AG09319 (cell line): ENCODE measurements around the gene CNOT8.

ENCODE experiments used
- DNase-seq: peaks from one replicate; pipeline ENCODE4 v3.0.0-alpha.2; 2010; ENCODE audit warnings: low read depth; ENCODE audit errors: extremely low read depth
- TF ChIP-seq, protein P1 (sequence below): IDR thresholded peaks from 2 replicates; pipeline ENCODE4 v1.5.1; 2011; ENCODE audit warnings: low read depth, mild to moderate bottlenecking, inconsistent platforms, low read length, moderate library complexity

CNOT8 gene

DNA sequence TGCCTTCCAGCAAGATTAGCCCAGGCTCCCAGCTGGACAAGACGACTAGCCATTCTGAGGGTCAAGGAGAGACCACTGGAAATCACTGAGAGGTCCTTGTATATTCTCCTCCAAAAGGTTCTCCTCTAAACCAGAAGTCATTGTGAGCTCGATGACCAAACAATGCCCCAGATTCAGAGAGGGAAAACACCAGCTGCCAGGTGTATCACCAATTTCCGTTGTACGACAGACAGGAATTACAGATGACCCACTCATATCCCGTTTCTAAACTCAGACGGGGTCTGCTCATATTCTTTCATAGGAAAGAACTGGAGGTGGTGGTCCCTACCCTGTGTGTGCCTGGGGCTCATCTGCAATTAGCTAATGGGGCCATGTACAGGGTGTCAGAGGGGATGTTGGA, 22.2 kb upstream of the CNOT8 start:
- TF ChIP-seq, protein P1, sequence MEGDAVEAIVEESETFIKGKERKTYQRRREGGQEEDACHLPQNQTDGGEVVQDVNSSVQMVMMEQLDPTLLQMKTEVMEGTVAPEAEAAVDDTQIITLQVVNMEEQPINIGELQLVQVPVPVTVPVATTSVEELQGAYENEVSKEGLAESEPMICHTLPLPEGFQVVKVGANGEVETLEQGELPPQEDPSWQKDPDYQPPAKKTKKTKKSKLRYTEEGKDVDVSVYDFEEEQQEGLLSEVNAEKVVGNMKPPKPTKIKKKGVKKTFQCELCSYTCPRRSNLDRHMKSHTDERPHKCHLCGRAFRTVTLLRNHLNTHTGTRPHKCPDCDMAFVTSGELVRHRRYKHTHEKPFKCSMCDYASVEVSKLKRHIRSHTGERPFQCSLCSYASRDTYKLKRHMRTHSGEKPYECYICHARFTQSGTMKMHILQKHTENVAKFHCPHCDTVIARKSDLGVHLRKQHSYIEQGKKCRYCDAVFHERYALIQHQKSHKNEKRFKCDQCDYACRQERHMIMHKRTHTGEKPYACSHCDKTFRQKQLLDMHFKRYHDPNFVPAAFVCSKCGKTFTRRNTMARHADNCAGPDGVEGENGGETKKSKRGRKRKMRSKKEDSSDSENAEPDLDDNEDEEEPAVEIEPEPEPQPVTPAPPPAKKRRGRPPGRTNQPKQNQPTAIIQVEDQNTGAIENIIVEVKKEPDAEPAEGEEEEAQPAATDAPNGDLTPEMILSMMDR = no peak
- DNase-seq = no peak

DNA sequence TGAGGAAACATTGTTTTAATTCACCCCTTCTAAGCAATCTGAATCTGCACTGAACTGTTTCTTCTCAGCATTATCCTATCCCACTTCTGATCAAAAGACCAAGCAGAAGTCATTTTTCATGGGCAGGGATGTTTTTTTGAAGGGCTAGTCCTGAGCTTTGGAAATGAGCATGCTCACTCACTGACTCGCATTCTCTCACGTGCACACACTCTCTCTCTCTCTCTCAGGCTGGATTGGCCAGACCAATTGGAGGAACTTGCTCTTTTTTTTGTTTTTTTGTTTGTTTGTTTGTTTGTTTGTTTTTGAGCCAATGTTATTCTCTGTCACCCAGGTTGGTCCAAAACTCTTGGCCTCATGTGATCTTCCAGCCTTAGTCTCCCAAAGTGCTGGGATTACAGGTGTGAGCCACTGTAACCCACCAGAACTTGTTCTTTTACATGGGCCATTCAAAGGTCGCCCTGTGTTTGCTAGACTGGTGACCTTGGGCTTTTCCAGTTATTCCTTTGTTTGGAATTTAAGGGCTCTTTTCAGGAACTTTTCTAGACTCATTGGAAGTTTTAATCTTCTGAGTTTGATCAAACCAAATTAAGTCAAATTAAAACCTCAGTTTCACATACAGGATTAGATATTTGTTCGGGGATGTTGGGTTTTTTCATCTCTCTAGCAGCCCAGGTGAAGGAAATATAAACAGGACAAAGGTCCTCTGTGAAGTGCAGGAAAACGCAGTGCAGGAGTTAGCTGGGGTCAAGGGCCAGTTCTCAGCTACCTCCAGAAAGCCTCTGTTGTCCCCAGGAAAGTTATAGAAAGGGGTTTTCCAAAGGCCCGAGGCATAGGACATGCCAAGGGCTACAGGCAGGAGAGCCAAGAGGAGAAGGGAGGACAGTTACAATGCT, 21.2 kb upstream of the CNOT8 start:
- no peak for DNase-seq
- TF ChIP-seq, protein P1 = no peak

- TF ChIP-seq, protein P1 = no peak
- DNase-seq = no peak
These were observed 17.8 kb upstream of the CNOT8 start for GRCh38 chr5:154840435-154841272.

- no peak for DNase-seq
- TF ChIP-seq, protein P1 = no peak
These were observed 17.2 kb upstream of the CNOT8 start for GRCh38 chr5:154841273-154841661.

- DNase-seq = no peak
- TF ChIP-seq, protein P1 = no peak
These were observed 15.5 kb upstream of the CNOT8 start for GRCh38 chr5:154842689-154843530.

DNA sequence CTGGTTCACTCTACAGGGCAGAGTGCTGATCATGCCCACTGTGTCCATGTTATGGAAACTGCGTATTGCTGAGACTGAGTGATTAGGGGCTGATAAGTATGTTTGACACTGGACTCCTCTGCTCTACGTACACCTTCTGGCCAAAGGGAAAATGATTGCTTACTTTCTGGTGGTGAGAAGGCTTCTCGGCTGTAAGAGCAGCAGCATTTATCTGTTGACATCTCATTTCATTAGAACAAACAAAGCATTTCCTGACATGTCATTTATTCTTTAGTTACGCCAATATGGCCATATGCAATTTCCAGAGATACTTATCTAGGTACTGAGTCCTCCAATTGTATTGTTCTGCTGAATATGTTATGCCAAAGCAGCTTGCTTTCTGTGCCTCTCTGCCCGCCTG, 13.6 kb upstream of the CNOT8 start:
- DNase-seq = no peak

More for the DNA sequence above, 13.6 kb upstream of the CNOT8 start:
- TF ChIP-seq, protein P1 = no peak
